GM12891 (cell line): Measurements from ENCODE around the gene IL22RA1.

Source experiments
- POLR2A ChIP-seq: IDR thresholded peaks from 2 replicates; pipeline ENCODE4 v1.6.1; 2011; ENCODE audit warnings: low read depth, low read length, control low read depth
- POLR2AphosphoS5 ChIP-seq: IDR thresholded peaks from 2 replicates; pipeline ENCODE4 v1.6.1; 2011; ENCODE audit warnings: low read depth, low read length, control low read depth
- POU2F2 ChIP-seq: IDR thresholded peaks from 2 replicates; pipeline ENCODE4 v1.6.1; 2011; ENCODE audit warnings: low read depth, mild to moderate bottlenecking, control low read depth, low read length, moderate library complexity
- SPI1 ChIP-seq: IDR thresholded peaks from 2 replicates; pipeline ENCODE4 v1.6.1; 2011; ENCODE audit warnings: low read depth, low read length, control low read depth
- TAF1 ChIP-seq: IDR thresholded peaks from 2 replicates; pipeline ENCODE4 v1.6.1; 2011; ENCODE audit warnings: low read depth, low read length, control low read depth

DNA sequence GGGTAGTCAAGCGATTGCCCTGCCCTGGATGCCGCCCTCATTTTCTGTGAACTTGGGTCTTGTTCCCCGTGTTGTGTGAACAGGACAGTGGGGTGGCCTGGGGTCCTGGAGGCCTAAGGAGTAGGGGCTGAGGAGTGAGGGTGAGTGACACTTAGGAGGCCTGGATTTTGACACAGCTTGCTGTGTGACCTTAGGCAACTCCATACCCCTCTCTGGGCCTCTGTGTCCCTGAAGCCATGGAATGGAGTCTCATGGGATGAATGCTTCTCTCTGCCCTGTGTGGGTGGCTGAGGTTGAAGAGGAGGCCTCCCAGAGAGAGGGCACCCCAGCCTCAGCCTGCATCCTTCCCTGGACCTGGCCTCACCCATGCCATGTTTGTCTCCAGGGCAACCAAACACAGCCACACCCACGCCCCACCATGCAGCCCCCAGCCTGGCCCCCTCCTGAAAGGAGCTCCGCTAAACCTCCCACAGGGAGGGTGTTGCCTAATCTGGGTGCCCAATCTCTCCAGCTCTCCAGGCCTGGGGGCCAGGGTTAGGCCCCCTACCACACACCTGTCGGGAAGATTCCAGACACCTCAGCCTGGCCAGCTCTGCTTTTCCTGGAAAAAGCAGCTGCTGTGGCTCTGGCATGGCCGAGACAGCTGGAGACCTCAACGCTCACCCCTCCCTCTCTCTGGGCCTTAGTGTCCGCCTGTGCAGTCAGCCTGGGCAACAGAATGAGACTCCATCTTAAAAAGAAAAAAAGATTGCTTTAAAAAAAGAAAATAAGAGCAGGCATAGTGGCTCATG lies 40.9 kb downstream of the IL22RA1 start:
- TF ChIP-seq TAF1 (no peak), POLR2A (no peak), POLR2AphosphoS5 (no peak), POU2F2 (no peak), SPI1 (no peak)
